Lower leg skin (tissue), 4 donors: ENCODE data around the gene VSIG10L. TPM values are rescaled to one million over a fixed set of nuclear protein-coding genes. Genes with fewer than 3 reads are reported as not detected.

Source experiments
- DNase-seq, 2 donors: peaks; one replicate each; pipeline ENCODE4 v3.0.0-alpha.2; 2019; ENCODE audit warnings: low spot score in 2 of 2
- H3K4me3 ChIP-seq: fragments of 200-600 bp; sonication (generic); 2 replicates; pipeline ENCODE4 v1.5.1; 2017; ENCODE audit warnings: mild to moderate bottlenecking, low read depth; ENCODE audit not compliant: poor library complexity, severe bottlenecking
- CTCF ChIP-seq, 3 donors: fragments of 450-650 bp; IDR thresholded peaks; one replicate each; pipeline ENCODE4 v1.5.1; 2016; ENCODE audit warnings: antibody characterized with exemption in 3 of 3, mild to moderate bottlenecking in 3 of 3, moderate library complexity in 2 of 3
- POLR2A ChIP-seq, 2 donors: fragments of 450-650 bp; IDR thresholded peaks; one replicate each; pipeline ENCODE4 v1.6.1; 2016 to 2017; ENCODE audit warnings: antibody characterized with exemption in 2 of 2, mild to moderate bottlenecking in 1 of 2, moderate library complexity in 1 of 2
- WGBS, 2 donors: methylation state at CpG; one replicate each; pipeline ENCODE4 v1.1.5; 2018; 5-methylcytosine and 5-hydroxymethylcytosine counted together
- intact Hi-C: fragments of 100-400 bp; cut with DNase I; formaldehyde crosslinking; loops from one replicate; pipeline ENCODE4 v1.15.0; 2023; ENCODE audit warnings: low total_unique reads
- total RNA-seq, 4 donors: library from RNA; depleted of rRNA; stranded (reverse); fragments of >200 nt; gene quantifications; one replicate each; pipeline ENCODE4 v1.1.0, GENCODE V29; 2016

The VSIG10L gene
- total RNA-seq, 4 donors from 2014 or later = 31.0 to 42.9 (median 39.5) TPM

- WGBS, 2 donors = 65 to 66% methylated on average over 6 of the region's 6 CpGs
- TF ChIP-seq CTCF (IDR thresholded peaks at IDR 0.05) = no peak
- no peak for TF ChIP-seq POLR2A (IDR thresholded peaks at IDR 0.05)
- DNase-seq = no peak
Measured at GRCh38 chr19:51324167-51324481, 17.8 kb downstream of the VSIG10L start.

GRCh38 chr19:51323481-51324166, 18.3 kb downstream of the VSIG10L start:
- intact Hi-C loops = loop anchor here (10.0 kb wide), 1 partner anchor 91 kb away; the partner anchor contains the start of gene SIGLEC10
- WGBS, 2 donors = 69 to 74% methylated on average over 29 of the region's 29 CpGs
- H3K4me3 ChIP-seq = no peak overlapping the region
- TF ChIP-seq CTCF (IDR thresholded peaks at IDR 0.05) (no peak), POLR2A (IDR thresholded peaks at IDR 0.05) (no peak)
- DNase-seq = no peak

More at GRCh38 chr19:51324167-51324481, 17.8 kb downstream of the VSIG10L start:
- intact Hi-C loops = loop anchor here (10.0 kb wide), 1 partner anchor 91 kb away; the partner anchor contains the start of gene SIGLEC10
- H3K4me3 ChIP-seq = no peak overlapping the region

DNA sequence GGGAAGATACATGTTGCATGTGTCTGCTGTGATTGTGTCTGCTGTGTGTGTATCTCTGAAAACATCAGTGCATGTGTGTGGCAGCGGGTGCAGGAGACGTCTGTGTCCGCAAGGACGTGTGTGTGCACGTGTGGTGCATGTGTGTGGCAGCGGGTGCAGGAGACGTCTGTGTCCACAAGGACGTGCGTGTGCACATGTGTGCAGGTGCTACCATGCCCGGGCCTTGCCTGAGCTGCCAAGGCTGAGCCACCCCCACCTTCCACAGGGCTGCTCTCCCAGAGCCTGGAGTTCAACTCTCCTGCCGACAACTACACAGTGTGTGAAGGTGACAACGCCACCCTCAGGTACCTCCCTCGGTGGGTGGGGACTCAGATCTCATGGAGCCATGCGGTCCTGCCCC, 20.1 kb downstream of the VSIG10L start:
- intact Hi-C loops = loop anchor here (10.0 kb wide), 1 partner anchor 93 kb away; the partner anchor contains the start of gene SIGLEC10
- TF ChIP-seq CTCF (IDR thresholded peaks at IDR 0.05) (no peak), POLR2A (IDR thresholded peaks at IDR 0.05) (no peak)
- DNase-seq = no peak
- 51 to 63% methylated on average over 11 to 14 of the region's 14 CpGs for WGBS, 2 donors
- no peak overlapping the region for H3K4me3 ChIP-seq

DNA sequence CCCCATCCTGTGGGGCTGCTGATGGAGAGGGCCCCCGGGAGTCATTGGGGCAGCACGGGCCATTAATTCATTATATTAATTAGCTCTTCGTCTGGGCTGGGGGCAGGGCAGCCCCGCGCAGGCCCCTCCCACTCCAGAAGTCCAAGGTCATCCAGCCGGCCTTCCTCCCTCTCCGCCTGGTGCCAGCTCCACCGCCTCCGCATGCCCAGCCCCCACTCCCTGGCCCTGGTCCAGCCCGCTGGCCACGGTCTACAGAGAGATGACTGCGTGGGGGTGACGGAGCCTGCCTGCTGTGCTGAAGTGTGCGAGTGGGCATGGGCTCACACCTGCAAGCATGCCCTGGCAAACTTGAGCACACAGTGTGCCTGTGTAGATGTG, 21.7 kb downstream of the VSIG10L start:
- 42 to 48% methylated on average over 14 of the region's 14 CpGs for WGBS, 2 donors
- intact Hi-C loops = loop anchor here (10.0 kb wide), 1 partner anchor 95 kb away; the partner anchor contains the start of gene SIGLEC10
- no peak overlapping the region for H3K4me3 ChIP-seq
- no peak for DNase-seq
- TF ChIP-seq CTCF (IDR thresholded peaks at IDR 0.05) (no peak), POLR2A (IDR thresholded peaks at IDR 0.05) (no peak)

DNA sequence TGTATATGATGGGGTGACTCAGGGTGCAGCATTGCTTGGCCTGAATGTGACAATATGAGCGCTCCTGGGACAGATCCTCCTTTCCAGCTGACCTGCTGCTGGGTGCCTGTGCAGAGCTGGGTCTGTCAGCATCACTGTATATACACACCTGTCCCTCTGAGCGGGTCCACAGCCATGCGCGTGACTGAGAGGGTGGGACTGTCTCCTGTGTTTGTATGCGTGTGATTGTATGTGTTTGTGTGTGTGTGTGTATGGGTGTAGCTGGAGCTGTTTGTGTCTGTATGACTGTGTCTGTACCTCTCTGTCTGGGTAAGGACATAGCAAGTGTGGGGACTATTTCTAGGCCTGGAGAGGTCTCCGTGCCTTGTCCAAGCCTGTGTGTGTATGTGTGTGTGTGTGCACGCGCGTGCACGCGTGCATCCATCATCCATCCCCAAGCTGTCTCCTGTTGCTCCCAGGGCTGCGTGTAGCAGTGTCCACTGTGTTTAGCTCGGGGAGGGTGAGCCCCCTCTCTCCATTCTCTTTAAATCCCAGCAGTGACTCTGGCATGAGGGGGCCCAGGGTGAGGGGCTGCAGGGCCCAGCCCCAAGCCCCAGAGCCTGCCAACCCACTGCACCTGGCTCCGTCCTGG, 22.2 kb downstream of the VSIG10L start:
- H3K4me3 ChIP-seq = no peak overlapping the region
- no peak for DNase-seq
- TF ChIP-seq CTCF (IDR thresholded peaks at IDR 0.05) = no peak
- no peak for TF ChIP-seq POLR2A (IDR thresholded peaks at IDR 0.05)
- 78 to 80% methylated on average over 14 of the region's 14 CpGs for WGBS, 2 donors
- intact Hi-C loops = loop anchor here (10.0 kb wide), 1 partner anchor 95 kb away; the partner anchor contains the start of gene SIGLEC10
